Measurements from ENCODE around the gene TNFRSF14. TPM values are rescaled to one million over a fixed set of nuclear protein-coding genes. Genes with fewer than 3 reads are reported as not detected.
A peak's percentile ranks its signal among the peaks of the same experiment; 100 is the strongest.

Gene TNFRSF14
- total RNA-seq, result 207 and 209 TPM in 2 replicates

GRCh38 chr1:2556277-2556677, at the start of gene TNFRSF14:
TNFRSF14 (plus strand) TSS chr1:2556371; CDS start chr1:2556665, 294 bp downstream.
- H3K4me1 Mint-ChIP-seq, result peaks cover 25% of the 10 kb centered on the region
- peak within 1 kb of the TSS; percentile 99 for H3K4me3 Mint-ChIP-seq
- intact Hi-C loops (cut with micrococcal nuclease), result loop anchor here (1.0 kb wide), 3 partner anchors 8 to 29 kb away; no protein-coding TSS in a partner anchor
- DNase-seq, result peak; percentile 94
- H3K36me3 Mint-ChIP-seq (ENCODE audit: low read depth), result peaks cover 40% of the 10 kb centered on the region
- H3K9me3 Mint-ChIP-seq, result no peaks in the 10 kb centered on the region
- peak within 1 kb of the TSS; percentile 98 for H3K27ac Mint-ChIP-seq
- no peaks in the 10 kb centered on the region for H3K27me3 Mint-ChIP-seq

- H3K36me3 Mint-ChIP-seq (ENCODE audit: low read depth), result peaks cover 13% of the 10 kb centered on the region
- no peak overlapping the region for H3K4me3 Mint-ChIP-seq
- intact Hi-C loops (cut with micrococcal nuclease), result no loop called here
- no peaks in the 10 kb centered on the region for H3K9me3 Mint-ChIP-seq
- no peak for DNase-seq
- no peak overlapping the region for H3K27ac Mint-ChIP-seq
- no peaks in the 10 kb centered on the region for H3K4me1 Mint-ChIP-seq
- H3K27me3 Mint-ChIP-seq, result no peaks in the 10 kb centered on the region
Measured at GRCh38 chr1:2506901-2507565, 49.1 kb upstream of the TNFRSF14 start.

GRCh38 chr1:2507744-2508155, 48.4 kb upstream of the TNFRSF14 start:
- intact Hi-C loops (cut with micrococcal nuclease), result no loop called here
- no peaks in the 10 kb centered on the region for H3K4me1 Mint-ChIP-seq
- no peak for DNase-seq
- no peaks in the 10 kb centered on the region for H3K9me3 Mint-ChIP-seq
- H3K27ac Mint-ChIP-seq, result no peak overlapping the region
- H3K4me3 Mint-ChIP-seq, result no peak overlapping the region
- H3K36me3 Mint-ChIP-seq (ENCODE audit: low read depth), result peaks cover 13% of the 10 kb centered on the region
- H3K27me3 Mint-ChIP-seq, result no peaks in the 10 kb centered on the region

GRCh38 chr1:2508180-2508579, 48.0 kb upstream of the TNFRSF14 start:
- H3K27me3 Mint-ChIP-seq, result no peaks in the 10 kb centered on the region
- H3K4me3 Mint-ChIP-seq, result no peak overlapping the region
- DNase-seq, result no peak
- intact Hi-C loops (cut with micrococcal nuclease), result no loop called here
- no peaks in the 10 kb centered on the region for H3K4me1 Mint-ChIP-seq
- peaks cover 13% of the 10 kb centered on the region for H3K36me3 Mint-ChIP-seq (ENCODE audit: low read depth)
- no peaks in the 10 kb centered on the region for H3K9me3 Mint-ChIP-seq
- no peak overlapping the region for H3K27ac Mint-ChIP-seq

- DNase-seq, result no peak
- intact Hi-C loops (cut with micrococcal nuclease), result no loop called here
- Mint-ChIP-seq H3K4me3 (no peak overlapping the region), H3K27ac (no peak overlapping the region), H3K9me3 (no peaks in the 10 kb centered on the region), H3K27me3 (no peaks in the 10 kb centered on the region), H3K4me1 (no peaks in the 10 kb centered on the region), H3K36me3 (ENCODE audit: low read depth) (peaks cover 16% of the 10 kb centered on the region)
Measured at GRCh38 chr1:2508751-2509150, 47.4 kb upstream of the TNFRSF14 start.

- intact Hi-C loops (cut with micrococcal nuclease), result no loop called here
- DNase-seq, result no peak
- Mint-ChIP-seq H3K27ac (no peak overlapping the region), H3K4me3 (no peak overlapping the region), H3K4me1 (no peaks in the 10 kb centered on the region), H3K27me3 (no peaks in the 10 kb centered on the region), H3K9me3 (no peaks in the 10 kb centered on the region), H3K36me3 (ENCODE audit: low read depth) (peaks cover 17% of the 10 kb centered on the region)
Measured at GRCh38 chr1:2509589-2509988, 46.6 kb upstream of the TNFRSF14 start.

GRCh38 chr1:2510366-2511155, 45.6 kb upstream of the TNFRSF14 start:
- no peak for DNase-seq
- Mint-ChIP-seq H3K4me1 (no peaks in the 10 kb centered on the region), H3K4me3 (no peak overlapping the region), H3K27me3 (no peaks in the 10 kb centered on the region), H3K27ac (no peak overlapping the region), H3K36me3 (ENCODE audit: low read depth) (peaks cover 20% of the 10 kb centered on the region), H3K9me3 (no peaks in the 10 kb centered on the region)
- intact Hi-C loops (cut with micrococcal nuclease), result no loop called here

- H3K4me1 Mint-ChIP-seq, result no peaks in the 10 kb centered on the region
- no peaks in the 10 kb centered on the region for H3K9me3 Mint-ChIP-seq
- H3K4me3 Mint-ChIP-seq, result no peak overlapping the region
- DNase-seq, result no peak
- intact Hi-C loops (cut with micrococcal nuclease), result no loop called here
- peaks cover 30% of the 10 kb centered on the region for H3K36me3 Mint-ChIP-seq (ENCODE audit: low read depth)
- H3K27me3 Mint-ChIP-seq, result no peaks in the 10 kb centered on the region
- H3K27ac Mint-ChIP-seq, result no peak overlapping the region
Measured at GRCh38 chr1:2512862-2513421, 43.2 kb upstream of the TNFRSF14 start.

GRCh38 chr1:2513939-2514652, 42.1 kb upstream of the TNFRSF14 start:
- H3K4me1 Mint-ChIP-seq, result no peaks in the 10 kb centered on the region
- H3K4me3 Mint-ChIP-seq, result no peak overlapping the region
- peaks cover 38% of the 10 kb centered on the region for H3K36me3 Mint-ChIP-seq (ENCODE audit: low read depth)
- H3K9me3 Mint-ChIP-seq, result no peaks in the 10 kb centered on the region
- H3K27ac Mint-ChIP-seq, result no peak overlapping the region
- intact Hi-C loops (cut with micrococcal nuclease), result no loop called here
- no peaks in the 10 kb centered on the region for H3K27me3 Mint-ChIP-seq
- DNase-seq, result no peak

GRCh38 chr1:2514863-2515762, 41.1 kb upstream of the TNFRSF14 start:
- H3K27me3 Mint-ChIP-seq, result no peaks in the 10 kb centered on the region
- H3K4me1 Mint-ChIP-seq, result no peaks in the 10 kb centered on the region
- no peak overlapping the region for H3K27ac Mint-ChIP-seq
- intact Hi-C loops (cut with micrococcal nuclease), result no loop called here
- DNase-seq, result no peak
- H3K9me3 Mint-ChIP-seq, result no peaks in the 10 kb centered on the region
- peaks cover 37% of the 10 kb centered on the region for H3K36me3 Mint-ChIP-seq (ENCODE audit: low read depth)
- no peak overlapping the region for H3K4me3 Mint-ChIP-seq

- no peak overlapping the region for H3K27ac Mint-ChIP-seq
- intact Hi-C loops (cut with micrococcal nuclease), result no loop called here
- H3K27me3 Mint-ChIP-seq, result no peaks in the 10 kb centered on the region
- H3K36me3 Mint-ChIP-seq (ENCODE audit: low read depth), result peaks cover 36% of the 10 kb centered on the region
- H3K4me3 Mint-ChIP-seq, result no peak overlapping the region
- H3K4me1 Mint-ChIP-seq, result no peaks in the 10 kb centered on the region
- H3K9me3 Mint-ChIP-seq, result no peaks in the 10 kb centered on the region
- DNase-seq, result no peak
Measured at GRCh38 chr1:2515763-2516080, 40.4 kb upstream of the TNFRSF14 start.

- no peaks in the 10 kb centered on the region for H3K4me1 Mint-ChIP-seq
- no peak overlapping the region for H3K4me3 Mint-ChIP-seq
- H3K36me3 Mint-ChIP-seq (ENCODE audit: low read depth), result peaks cover 40% of the 10 kb centered on the region
- no peak for DNase-seq
- no peak overlapping the region for H3K27ac Mint-ChIP-seq
- intact Hi-C loops (cut with micrococcal nuclease), result no loop called here
- H3K27me3 Mint-ChIP-seq, result no peaks in the 10 kb centered on the region
- H3K9me3 Mint-ChIP-seq, result no peaks in the 10 kb centered on the region
Measured at GRCh38 chr1:2516124-2516523, 40.0 kb upstream of the TNFRSF14 start.

GRCh38 chr1:2516946-2517345, 39.2 kb upstream of the TNFRSF14 start:
- intact Hi-C loops (cut with micrococcal nuclease), result no loop called here
- no peaks in the 10 kb centered on the region for H3K27me3 Mint-ChIP-seq
- H3K4me3 Mint-ChIP-seq, result no peak overlapping the region
- H3K4me1 Mint-ChIP-seq, result no peaks in the 10 kb centered on the region
- DNase-seq, result no peak
- H3K27ac Mint-ChIP-seq, result no peak overlapping the region
- H3K36me3 Mint-ChIP-seq (ENCODE audit: low read depth), result peaks cover 38% of the 10 kb centered on the region
- H3K9me3 Mint-ChIP-seq, result no peaks in the 10 kb centered on the region

Measured in activated CD4-positive, alpha-beta T cell treated with anti-CD3 and anti-CD28 coated beads, Interleukin-2, amount 10 ng/mL, durations not matched to agents 24 days and 14 days (primary cell).